Measurements from ENCODE around the gene SPAM1.

Gene SPAM1

GRCh38 chr7:123923599-123923998 lies 1.4 kb upstream of the SPAM1 start:
- Histone ChIP-seq H3K9me3 (replicated peaks in 1 of 2; ENCODE audit: control insufficient read depth in 2 of 2, insufficient read depth in 1 of 2, low read depth in 1 of 2, low read length in 2 of 2) (peaks cover 0 to 2% of the 10 kb centered on the region in 2 donors), H4K91ac (ENCODE audit: low read depth, low read length, poor library complexity) (no peak overlapping the region), H3K27ac (replicated peaks; ENCODE audit: low read length) (no peak overlapping the region), H3K27me3 (ENCODE audit: control insufficient read depth in 3 of 3, insufficient read depth in 3 of 3, low read depth in 1 of 3, low read length in 3 of 3) (no peaks in the 10 kb centered on the region), H3K14ac (ENCODE audit: low read length) (no peak overlapping the region), H3K9ac (ENCODE audit: low read depth, low read length, poor library complexity) (no peak overlapping the region), H2BK12ac (ENCODE audit: low read length) (no peak overlapping the region), H3K23ac (ENCODE audit: low read depth, low read length, poor library complexity) (no peak overlapping the region), H3K4me1 (ENCODE audit: control insufficient read depth in 2 of 2, insufficient read depth in 1 of 2, low read depth in 1 of 2, low read length in 2 of 2) (no peaks in the 10 kb centered on the region), H2AK5ac (ENCODE audit: low read depth, low read length) (no peak overlapping the region), H2BK5ac (ENCODE audit: low read length) (no peak overlapping the region), H2AFZ (ENCODE audit: low read length) (no peak overlapping the region), H3K4me2 (ENCODE audit: insufficient read depth, low read length, poor library complexity, severe bottlenecking) (no peak overlapping the region), H3K18ac (ENCODE audit: low read length) (no peak overlapping the region), H3K4ac (ENCODE audit: low read length) (no peak overlapping the region), H3K79me1 (ENCODE audit: low read depth, low read length) (no peaks in the 10 kb centered on the region), H2BK15ac (ENCODE audit: low read length) (no peak overlapping the region), H4K8ac (ENCODE audit: low read depth, low read length) (no peak overlapping the region), H2BK120ac (ENCODE audit: low read depth, low read length) (no peak overlapping the region), H3K4me3 (ENCODE audit: low read length in 2 of 2) (no peak overlapping the region), H3K36me3 (replicated peaks in 1 of 2; ENCODE audit: control insufficient read depth in 2 of 2, insufficient read depth in 2 of 2, low read length in 2 of 2) (no peaks in the 10 kb centered on the region)
- DNase-seq (ENCODE audit: low spot score) = no peak
- no CpG with 5 or more reads among the region's 4 CpGs for WGBS, 2 donors (ENCODE audit: extremely low coverage in 2 of 2, insufficient read length in 2 of 2, insufficient replicate concordance in 1 of 2)

- Histone ChIP-seq H3K18ac (ENCODE audit: low read length) (no peak overlapping the region), H3K4ac (ENCODE audit: low read length) (no peak overlapping the region), H3K79me1 (ENCODE audit: low read depth, low read length) (no peaks in the 10 kb centered on the region), H3K9me3 (replicated peaks in 1 of 2; ENCODE audit: control insufficient read depth in 2 of 2, insufficient read depth in 1 of 2, low read depth in 1 of 2, low read length in 2 of 2) (peaks cover 0 to 2% of the 10 kb centered on the region in 2 donors), H2BK5ac (ENCODE audit: low read length) (no peak overlapping the region), H3K9ac (ENCODE audit: low read depth, low read length, poor library complexity) (no peak overlapping the region), H2BK15ac (ENCODE audit: low read length) (no peak overlapping the region), H3K27ac (replicated peaks; ENCODE audit: low read length) (no peak overlapping the region), H3K4me1 (ENCODE audit: control insufficient read depth in 2 of 2, insufficient read depth in 1 of 2, low read depth in 1 of 2, low read length in 2 of 2) (no peaks in the 10 kb centered on the region), H3K14ac (ENCODE audit: low read length) (no peak overlapping the region), H3K23ac (ENCODE audit: low read depth, low read length, poor library complexity) (no peak overlapping the region), H3K4me2 (ENCODE audit: insufficient read depth, low read length, poor library complexity, severe bottlenecking) (no peak overlapping the region), H2BK120ac (ENCODE audit: low read depth, low read length) (no peak overlapping the region), H3K27me3 (ENCODE audit: control insufficient read depth in 3 of 3, insufficient read depth in 3 of 3, low read depth in 1 of 3, low read length in 3 of 3) (no peaks in the 10 kb centered on the region), H3K36me3 (replicated peaks in 1 of 2; ENCODE audit: control insufficient read depth in 2 of 2, insufficient read depth in 2 of 2, low read length in 2 of 2) (no peaks in the 10 kb centered on the region), H2AFZ (ENCODE audit: low read length) (no peak overlapping the region), H2AK5ac (ENCODE audit: low read depth, low read length) (no peak overlapping the region), H4K8ac (ENCODE audit: low read depth, low read length) (no peak overlapping the region), H4K91ac (ENCODE audit: low read depth, low read length, poor library complexity) (no peak overlapping the region), H3K4me3 (ENCODE audit: low read length in 2 of 2) (no peak overlapping the region), H2BK12ac (ENCODE audit: low read length) (no peak overlapping the region)
- no peak for DNase-seq (ENCODE audit: low spot score)
These were observed 4.1 kb downstream of the SPAM1 start for GRCh38 chr7:123929107-123929506.

GRCh38 chr7:123929655-123930054 lies 4.6 kb downstream of the SPAM1 start:
- Histone ChIP-seq H2BK120ac (ENCODE audit: low read depth, low read length) (no peak overlapping the region), H4K91ac (ENCODE audit: low read depth, low read length, poor library complexity) (no peak overlapping the region), H3K27ac (replicated peaks; ENCODE audit: low read length) (no peak overlapping the region), H2AK5ac (ENCODE audit: low read depth, low read length) (no peak overlapping the region), H3K27me3 (ENCODE audit: control insufficient read depth in 3 of 3, insufficient read depth in 3 of 3, low read depth in 1 of 3, low read length in 3 of 3) (no peaks in the 10 kb centered on the region), H3K4me2 (ENCODE audit: insufficient read depth, low read length, poor library complexity, severe bottlenecking) (no peak overlapping the region), H2BK5ac (ENCODE audit: low read length) (no peak overlapping the region), H4K8ac (ENCODE audit: low read depth, low read length) (no peak overlapping the region), H3K4me1 (ENCODE audit: control insufficient read depth in 2 of 2, insufficient read depth in 1 of 2, low read depth in 1 of 2, low read length in 2 of 2) (no peaks in the 10 kb centered on the region), H2BK15ac (ENCODE audit: low read length) (no peak overlapping the region), H3K18ac (ENCODE audit: low read length) (no peak overlapping the region), H3K4ac (ENCODE audit: low read length) (no peak overlapping the region), H3K9ac (ENCODE audit: low read depth, low read length, poor library complexity) (no peak overlapping the region), H2BK12ac (ENCODE audit: low read length) (no peak overlapping the region), H3K23ac (ENCODE audit: low read depth, low read length, poor library complexity) (no peak overlapping the region), H3K79me1 (ENCODE audit: low read depth, low read length) (no peaks in the 10 kb centered on the region), H2AFZ (ENCODE audit: low read length) (no peak overlapping the region), H3K14ac (ENCODE audit: low read length) (no peak overlapping the region), H3K36me3 (replicated peaks in 1 of 2; ENCODE audit: control insufficient read depth in 2 of 2, insufficient read depth in 2 of 2, low read length in 2 of 2) (no peaks in the 10 kb centered on the region), H3K9me3 (replicated peaks in 1 of 2; ENCODE audit: control insufficient read depth in 2 of 2, insufficient read depth in 1 of 2, low read depth in 1 of 2, low read length in 2 of 2) (peaks cover 0 to 2% of the 10 kb centered on the region in 2 donors), H3K4me3 (ENCODE audit: low read length in 2 of 2) (no peak overlapping the region)
- DNase-seq (ENCODE audit: low spot score) = no peak
- no CpG with 5 or more reads among the region's 2 CpGs for WGBS, 2 donors (ENCODE audit: extremely low coverage in 2 of 2, insufficient read length in 2 of 2, insufficient replicate concordance in 1 of 2)

- H2BK120ac ChIP-seq (ENCODE audit: low read depth, low read length) = no peak overlapping the region
- H3K27ac ChIP-seq (replicated peaks; ENCODE audit: low read length) = no peak overlapping the region
- H3K27me3 ChIP-seq (ENCODE audit: control insufficient read depth in 3 of 3, insufficient read depth in 3 of 3, low read depth in 1 of 3, low read length in 3 of 3) = no peaks in the 10 kb centered on the region
- no peak for DNase-seq (ENCODE audit: low spot score)
- no peaks in the 10 kb centered on the region for H3K36me3 ChIP-seq (replicated peaks in 1 of 2; ENCODE audit: control insufficient read depth in 2 of 2, insufficient read depth in 2 of 2, low read length in 2 of 2)
- H3K4me2 ChIP-seq (ENCODE audit: insufficient read depth, low read length, poor library complexity, severe bottlenecking) = no peak overlapping the region
- no peak overlapping the region for H2BK5ac ChIP-seq (ENCODE audit: low read length)
- H4K8ac ChIP-seq (ENCODE audit: low read depth, low read length) = no peak overlapping the region
- no peak overlapping the region for H3K4ac ChIP-seq (ENCODE audit: low read length)
- H2AFZ ChIP-seq (ENCODE audit: low read length) = no peak overlapping the region
- H3K4me3 ChIP-seq (ENCODE audit: low read length in 2 of 2) = no peak overlapping the region
- H4K91ac ChIP-seq (ENCODE audit: low read depth, low read length, poor library complexity) = no peak overlapping the region
- WGBS, 2 donors (ENCODE audit: extremely low coverage in 2 of 2, insufficient read length in 2 of 2, insufficient replicate concordance in 1 of 2) = 100% methylated on average over 1 of the region's 1 CpG; no CpG with 5 or more reads in 1 of the 2 donors
- H2BK15ac ChIP-seq (ENCODE audit: low read length) = no peak overlapping the region
- H3K9me3 ChIP-seq (replicated peaks in 1 of 2; ENCODE audit: control insufficient read depth in 2 of 2, insufficient read depth in 1 of 2, low read depth in 1 of 2, low read length in 2 of 2) = no peaks in the 10 kb centered on the region
- no peaks in the 10 kb centered on the region for H3K4me1 ChIP-seq (ENCODE audit: control insufficient read depth in 2 of 2, insufficient read depth in 1 of 2, low read depth in 1 of 2, low read length in 2 of 2)
- no peak overlapping the region for H2AK5ac ChIP-seq (ENCODE audit: low read depth, low read length)
- H3K18ac ChIP-seq (ENCODE audit: low read length) = no peak overlapping the region
- no peaks in the 10 kb centered on the region for H3K79me1 ChIP-seq (ENCODE audit: low read depth, low read length)
- no peak overlapping the region for H3K14ac ChIP-seq (ENCODE audit: low read length)
- H3K9ac ChIP-seq (ENCODE audit: low read depth, low read length, poor library complexity) = no peak overlapping the region
- H3K23ac ChIP-seq (ENCODE audit: low read depth, low read length, poor library complexity) = no peak overlapping the region
- H2BK12ac ChIP-seq (ENCODE audit: low read length) = no peak overlapping the region
These were observed 10.7 kb downstream of the SPAM1 start for GRCh38 chr7:123935436-123936381.
